Suprapubic skin (tissue), 4 donors: ENCODE measurements around the gene SLC2A9. TPM values are rescaled to one million over a fixed set of nuclear protein-coding genes. Genes with fewer than 3 reads are reported as not detected.

Experiments used
- DNase-seq, 2 donors: peaks; one replicate each; pipeline ENCODE4 v3.0.0-alpha.2; 2019; ENCODE audit warnings: low spot score in 2 of 2
- H3K27ac ChIP-seq: fragments of 200-600 bp; sonication (generic); one replicate; pipeline ENCODE4 v1.5.1; 2019
- H3K27me3 ChIP-seq: fragments of 200-600 bp; sonication (generic); one replicate; pipeline ENCODE4 v1.5.1; 2019
- H3K36me3 ChIP-seq: fragments of 200-600 bp; sonication (generic); one replicate; pipeline ENCODE4 v1.5.1; 2019
- H3K4me1 ChIP-seq: fragments of 200-600 bp; sonication (generic); one replicate; pipeline ENCODE4 v1.5.1; 2019
- H3K4me3 ChIP-seq: fragments of 200-600 bp; sonication (generic); one replicate; pipeline ENCODE4 v1.5.1; 2019; ENCODE audit warnings: mild to moderate bottlenecking
- H3K9me3 ChIP-seq: fragments of 200-600 bp; sonication (generic); one replicate; pipeline ENCODE4 v1.5.1; 2019
- EP300 ChIP-seq: sonication (generic); formaldehyde crosslinking; IDR thresholded peaks from one replicate; pipeline ENCODE4 v1.6.1; 2017; ENCODE audit warnings: antibody characterized with exemption
- POLR2A ChIP-seq, 2 donors: fragments of 450-650 bp; IDR thresholded peaks; one replicate each; pipeline ENCODE4 v1.6.1; 2017; ENCODE audit warnings: antibody characterized with exemption in 2 of 2, mild to moderate bottlenecking in 2 of 2, moderate library complexity in 2 of 2
- POLR2AphosphoS5 ChIP-seq, 3 donors: sonication (generic); formaldehyde crosslinking; IDR thresholded peaks; one replicate each; pipeline ENCODE4 v1.6.1; 2017; ENCODE audit warnings: antibody characterized with exemption in 3 of 3
- WGBS: methylation state at CpG from one replicate; pipeline ENCODE4 v1.1.5; 2018; 5-methylcytosine and 5-hydroxymethylcytosine counted together
- total RNA-seq, 4 donors: library from RNA; depleted of rRNA; stranded (reverse); fragments of >200 nt; gene quantifications; one replicate each; pipeline ENCODE4 v1.1.0, GENCODE V29; 2016
- TF ChIP-seq, protein P1 (sequence below), 2 donors: fragments of 200-600 bp in 1 of 2; fragments of 450-650 bp in 1 of 2; sonication (generic) in 1 of 2; IDR thresholded peaks; one replicate each; pipeline ENCODE4 v1.5.1; 2016 to 2019; ENCODE audit warnings: antibody characterized with exemption in 2 of 2, mild to moderate bottlenecking in 1 of 2, moderate library complexity in 1 of 2

Gene SLC2A9
- total RNA-seq, 4 donors from 2014 or later: 3.5 to 9.2 (median 8.1) TPM

DNA sequence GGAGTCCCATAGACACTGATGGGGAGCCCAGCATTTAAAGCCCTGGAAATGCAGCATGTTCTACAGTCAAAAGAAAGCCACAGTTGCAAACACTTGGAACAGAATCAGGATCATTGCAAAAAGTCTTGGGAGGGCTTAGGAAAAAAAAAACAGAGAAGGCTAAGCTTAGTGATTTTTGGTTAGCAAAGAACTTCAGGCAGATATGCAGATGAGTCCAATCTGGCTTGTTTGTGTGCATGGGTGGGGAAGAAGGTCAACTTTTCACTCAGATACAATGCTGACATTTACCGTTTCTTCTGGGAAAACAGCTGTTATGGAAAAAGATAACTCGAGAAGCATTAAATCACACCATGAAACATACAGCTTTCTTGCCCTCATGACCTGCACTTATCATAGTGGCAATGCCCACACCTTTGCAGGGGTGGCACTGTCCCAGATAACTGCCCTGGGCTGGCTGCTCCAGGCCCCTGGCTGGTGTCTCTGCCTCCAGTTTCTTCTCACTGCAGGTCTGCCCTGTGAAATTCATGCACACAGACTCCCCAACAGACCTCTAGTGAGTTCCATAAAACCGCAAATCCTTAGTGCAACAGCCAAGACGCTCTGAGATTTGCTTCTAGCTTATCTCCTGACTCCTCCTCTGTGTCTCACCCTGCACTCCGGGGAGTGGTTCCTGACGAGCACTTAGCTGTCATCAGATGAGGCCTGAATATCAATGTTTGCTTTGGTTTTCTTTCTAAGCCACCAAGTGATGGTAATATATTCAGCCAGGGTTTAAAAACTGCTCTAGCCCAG lies 140.7 kb downstream of the SLC2A9 start:
- Histone ChIP-seq H3K36me3 (no peaks in the 10 kb centered on the region), H3K4me1 (peaks cover 3% of the 10 kb centered on the region), H3K27me3 (no peaks in the 10 kb centered on the region), H3K4me3 (no peak overlapping the region), H3K9me3 (no peaks in the 10 kb centered on the region), H3K27ac (no peak overlapping the region)
- 69% methylated on average over 6 of the region's 6 CpGs for WGBS
- TF ChIP-seq, protein P1, sequence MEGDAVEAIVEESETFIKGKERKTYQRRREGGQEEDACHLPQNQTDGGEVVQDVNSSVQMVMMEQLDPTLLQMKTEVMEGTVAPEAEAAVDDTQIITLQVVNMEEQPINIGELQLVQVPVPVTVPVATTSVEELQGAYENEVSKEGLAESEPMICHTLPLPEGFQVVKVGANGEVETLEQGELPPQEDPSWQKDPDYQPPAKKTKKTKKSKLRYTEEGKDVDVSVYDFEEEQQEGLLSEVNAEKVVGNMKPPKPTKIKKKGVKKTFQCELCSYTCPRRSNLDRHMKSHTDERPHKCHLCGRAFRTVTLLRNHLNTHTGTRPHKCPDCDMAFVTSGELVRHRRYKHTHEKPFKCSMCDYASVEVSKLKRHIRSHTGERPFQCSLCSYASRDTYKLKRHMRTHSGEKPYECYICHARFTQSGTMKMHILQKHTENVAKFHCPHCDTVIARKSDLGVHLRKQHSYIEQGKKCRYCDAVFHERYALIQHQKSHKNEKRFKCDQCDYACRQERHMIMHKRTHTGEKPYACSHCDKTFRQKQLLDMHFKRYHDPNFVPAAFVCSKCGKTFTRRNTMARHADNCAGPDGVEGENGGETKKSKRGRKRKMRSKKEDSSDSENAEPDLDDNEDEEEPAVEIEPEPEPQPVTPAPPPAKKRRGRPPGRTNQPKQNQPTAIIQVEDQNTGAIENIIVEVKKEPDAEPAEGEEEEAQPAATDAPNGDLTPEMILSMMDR (IDR thresholded peaks at IDR 0.05): no peak
- no peak for TF ChIP-seq POLR2AphosphoS5 (IDR thresholded peaks at IDR 0.05)
- TF ChIP-seq EP300: no peak
- TF ChIP-seq POLR2A (IDR thresholded peaks at IDR 0.05): no peak
- no peak for DNase-seq

DNA sequence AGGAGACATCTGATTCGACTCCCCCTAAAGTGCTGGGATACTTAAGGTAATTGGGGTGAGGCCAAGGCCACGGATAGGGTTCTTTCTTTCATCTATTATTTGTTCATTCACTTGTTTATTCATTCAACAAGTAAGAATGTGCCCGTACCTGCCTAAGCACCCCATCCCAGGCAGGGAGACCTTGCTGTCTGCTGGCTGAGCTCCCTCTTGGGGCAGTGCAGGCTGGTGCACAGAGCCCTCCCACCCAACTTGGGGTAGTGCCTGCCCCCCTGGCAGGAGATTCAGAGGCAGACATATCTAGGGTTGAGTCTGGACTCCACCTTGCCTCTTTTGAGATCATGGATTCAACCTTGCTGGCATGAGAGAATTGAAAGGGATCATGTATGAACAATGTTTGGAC lies 144.2 kb downstream of the SLC2A9 start:
- TF ChIP-seq EP300: no peak
- TF ChIP-seq, protein P1 (IDR thresholded peaks at IDR 0.05): no peak
- no peak for TF ChIP-seq POLR2A (IDR thresholded peaks at IDR 0.05)
- TF ChIP-seq POLR2AphosphoS5 (IDR thresholded peaks at IDR 0.05): no peak
- no peak overlapping the region for H3K4me3 ChIP-seq
- H3K4me1 ChIP-seq: peaks cover 3% of the 10 kb centered on the region
- no peak for DNase-seq
- H3K27me3 ChIP-seq: no peaks in the 10 kb centered on the region
- 71% methylated on average over 3 of the region's 3 CpGs for WGBS
- H3K36me3 ChIP-seq: no peaks in the 10 kb centered on the region
- no peak overlapping the region for H3K27ac ChIP-seq
- no peaks in the 10 kb centered on the region for H3K9me3 ChIP-seq

DNA sequence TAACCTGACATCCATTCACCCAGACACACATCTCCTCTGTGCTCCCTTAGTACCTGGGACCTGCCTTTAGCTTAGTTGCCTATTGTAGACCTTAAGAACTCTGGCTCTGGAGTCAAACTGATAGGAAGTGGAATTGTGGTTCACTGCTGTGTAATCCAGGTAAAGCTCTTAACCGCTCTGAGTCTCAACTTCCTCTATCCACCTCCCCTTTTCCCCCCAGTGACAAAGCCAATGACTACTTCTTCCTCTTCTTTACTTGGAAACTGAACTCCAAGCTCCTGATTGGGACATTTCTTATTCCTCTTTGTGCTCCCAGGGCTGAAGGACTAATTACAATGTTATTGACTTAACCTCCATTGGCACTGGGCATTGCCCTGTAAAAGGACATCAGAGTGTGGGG lies 145.8 kb downstream of the SLC2A9 start:
- Histone ChIP-seq H3K4me3 (no peak overlapping the region), H3K36me3 (no peaks in the 10 kb centered on the region), H3K27ac (no peak overlapping the region), H3K27me3 (no peaks in the 10 kb centered on the region), H3K9me3 (no peaks in the 10 kb centered on the region), H3K4me1 (no peaks in the 10 kb centered on the region)
- 94% methylated on average over 1 of the region's 1 CpG for WGBS
- TF ChIP-seq POLR2AphosphoS5 (IDR thresholded peaks at IDR 0.05) (no peak), EP300 (no peak), POLR2A (IDR thresholded peaks at IDR 0.05) (no peak)
- TF ChIP-seq, protein P1 (IDR thresholded peaks at IDR 0.05): no peak
- no peak for DNase-seq

DNA sequence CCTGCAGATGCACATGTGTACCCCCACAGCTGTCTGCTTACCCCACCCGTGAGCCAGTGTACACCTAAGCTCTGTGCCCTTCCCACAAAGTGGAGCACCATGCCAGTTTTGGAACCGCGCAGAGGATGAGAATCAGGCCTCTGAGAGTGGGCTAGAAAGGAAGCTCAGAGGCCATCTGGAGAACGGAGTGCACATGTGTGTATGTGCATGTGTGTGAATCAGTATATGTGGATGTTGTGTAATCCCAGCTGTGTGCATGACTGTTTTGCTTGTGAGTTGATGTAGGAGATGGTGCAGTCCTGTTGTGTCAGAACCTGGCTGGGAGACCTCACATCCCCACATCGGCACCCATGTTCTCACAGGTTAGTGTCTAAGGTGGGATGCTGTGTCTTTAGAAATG lies 146.9 kb downstream of the SLC2A9 start:
- TF ChIP-seq, protein P1 (IDR thresholded peaks at IDR 0.05): no peak
- TF ChIP-seq POLR2AphosphoS5 (IDR thresholded peaks at IDR 0.05) (no peak), EP300 (no peak)
- no peaks in the 10 kb centered on the region for H3K4me1 ChIP-seq
- no peak for DNase-seq
- no peak overlapping the region for H3K4me3 ChIP-seq
- no peaks in the 10 kb centered on the region for H3K27me3 ChIP-seq
- no peaks in the 10 kb centered on the region for H3K9me3 ChIP-seq
- H3K36me3 ChIP-seq: no peaks in the 10 kb centered on the region
- WGBS: 97% methylated on average over 5 of the region's 5 CpGs
- no peak overlapping the region for H3K27ac ChIP-seq

DNA sequence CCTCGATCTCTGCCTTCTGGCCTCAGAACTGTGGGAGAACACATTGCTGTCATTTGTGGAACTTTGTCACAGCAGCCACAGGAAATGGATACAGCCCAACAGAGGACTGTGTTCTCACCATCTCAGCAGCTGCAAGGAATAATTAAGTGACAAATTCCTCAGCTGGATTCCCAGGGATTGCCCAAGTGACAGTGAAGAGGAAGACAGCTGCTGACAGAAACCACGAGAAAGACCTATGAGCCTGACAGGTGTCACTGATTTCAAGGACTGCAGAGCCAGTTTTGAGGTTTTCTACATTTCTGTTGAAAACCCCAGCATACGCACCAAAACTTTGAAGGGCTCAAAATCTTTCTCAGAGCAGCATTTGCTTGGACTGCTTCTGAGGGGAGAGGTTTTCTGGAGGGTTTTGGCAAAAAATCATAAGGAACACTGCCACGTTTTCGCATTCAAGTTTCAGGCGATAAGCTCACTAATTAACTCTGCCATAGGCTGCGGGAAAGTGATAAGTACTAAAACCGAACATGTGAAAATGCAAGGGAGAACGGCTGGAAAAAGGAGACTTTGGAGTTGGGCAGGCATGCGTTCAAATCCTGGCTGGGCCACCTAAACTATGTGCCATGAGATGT lies 151.0 kb downstream of the SLC2A9 start:
- Histone ChIP-seq H3K27me3 (no peaks in the 10 kb centered on the region), H3K27ac (no peak overlapping the region), H3K36me3 (no peaks in the 10 kb centered on the region), H3K9me3 (no peaks in the 10 kb centered on the region), H3K4me1 (no peaks in the 10 kb centered on the region), H3K4me3 (no peak overlapping the region)
- DNase-seq: no peak
- TF ChIP-seq EP300: no peak
- TF ChIP-seq, protein P1 (IDR thresholded peaks at IDR 0.05): no peak
- no peak for TF ChIP-seq POLR2AphosphoS5 (IDR thresholded peaks at IDR 0.05)
- no peak for TF ChIP-seq POLR2A (IDR thresholded peaks at IDR 0.05)
- WGBS: 74% methylated on average over 10 of the region's 10 CpGs
